Measurements from ENCODE around the gene PDE7B. TPM values are rescaled to one million over a fixed set of nuclear protein-coding genes. Genes with fewer than 3 reads are reported as not detected.

The PDE7B gene
- total and polyA plus RNA-seq, 9 of the 15 experiments (the other 6 are each of a cell fraction or from before 2014, with no cell fraction given), result 0.01 TPM; not detected in 8

DNA sequence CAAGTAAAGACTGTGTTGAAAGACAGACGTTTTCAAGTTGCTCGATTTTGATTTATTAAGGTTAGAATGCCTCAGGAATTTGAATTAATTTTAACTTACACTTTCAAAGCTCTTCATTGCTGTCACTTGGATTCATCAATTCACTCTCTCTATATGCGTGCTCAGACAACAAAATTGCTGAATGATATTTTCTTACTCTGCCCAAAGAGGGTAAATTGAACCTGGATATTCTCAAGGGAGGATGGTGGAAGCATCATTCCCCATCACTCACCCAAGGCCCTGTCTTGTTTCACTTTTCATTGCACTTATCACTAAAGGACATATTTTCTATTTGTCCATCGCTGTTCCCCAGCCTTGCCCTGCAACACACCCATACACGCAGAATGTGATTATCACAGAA, 102.3 kb downstream of the PDE7B start:
- no peak overlapping the region for H3K27ac ChIP-seq (ENCODE audit: extremely low read depth, low read depth, low read length)
- no peak overlapping the region for H3K9ac ChIP-seq (ENCODE audit: insufficient read depth in 1 of 2, low read depth in 2 of 2, low read length in 2 of 2)
- intact Hi-C loops (cut with micrococcal nuclease) (no loop called here), in situ Hi-C loops (cut with MboI) (no loop called here)
- no peaks in the 10 kb centered on the region for H3K9me1 ChIP-seq (ENCODE audit: control insufficient read depth, insufficient read depth, low read length)
- DNase-seq (ENCODE audit: extremely low read depth in 1 of 4, low spot score in 3 of 4), result no peak
- no peak overlapping the region for H2AFZ ChIP-seq (ENCODE audit: low read depth, low read length)
- no peak for FAIRE-seq
- no peaks in the 10 kb centered on the region for H4K20me1 ChIP-seq (replicated peaks; ENCODE audit: control insufficient read depth, insufficient read depth, low read length)
- POLR2A ChIA-PET, result no interaction called here
- no peak overlapping the region for H3K4me3 ChIP-seq
- no peaks in the 10 kb centered on the region for H3K4me1 ChIP-seq (replicated peaks in 1 of 2; ENCODE audit: control insufficient read depth in 2 of 2, insufficient read depth in 2 of 2, low read length in 2 of 2)
- no peaks in the 10 kb centered on the region for H3K9me3 ChIP-seq (replicated peaks; ENCODE audit: control insufficient read depth, insufficient read depth, low read depth, low read length)
- ATAC-seq, result no peak
- H3K27me3 ChIP-seq (ENCODE audit: control insufficient read depth in 2 of 2, insufficient read depth in 2 of 2, low read length in 2 of 2), result no peaks in the 10 kb centered on the region; a peak in 1 of 5 replicates
- TF ChIP-seq LARP7 (IDR thresholded peaks at IDR 0.05) (no peak), HIVEP1 (CRISPR knock-in tag; IDR thresholded peaks at IDR 0.05) (no peak), ZNF121 (CRISPR knock-in tag; conservative IDR thresholded peaks at IDR 0.05) (no peak), ZNF699 (CRISPR knock-in tag; IDR thresholded peaks at IDR 0.05; ENCODE audit: insufficient replicate concordance) (no peak)
- CTCF ChIA-PET (ENCODE audit: low intra/inter-chr PET ratio), result no interaction called here
- no peaks in the 10 kb centered on the region for H3K36me3 ChIP-seq (ENCODE audit: control insufficient read depth, insufficient read depth, low read length)
- no peaks in the 10 kb centered on the region for H3K79me2 ChIP-seq (ENCODE audit: control insufficient read depth, insufficient read depth, low read length)
- BruUV-seq (replicated peaks), result no TSS peak
- 0% methylated on average over 5 of the region's 5 CpGs for WGBS (ENCODE audit: insufficient coverage, low coverage, missing lambda C conversion rate)
- no peak overlapping the region for H3K4me2 ChIP-seq (ENCODE audit: insufficient read depth, low read length)

DNA sequence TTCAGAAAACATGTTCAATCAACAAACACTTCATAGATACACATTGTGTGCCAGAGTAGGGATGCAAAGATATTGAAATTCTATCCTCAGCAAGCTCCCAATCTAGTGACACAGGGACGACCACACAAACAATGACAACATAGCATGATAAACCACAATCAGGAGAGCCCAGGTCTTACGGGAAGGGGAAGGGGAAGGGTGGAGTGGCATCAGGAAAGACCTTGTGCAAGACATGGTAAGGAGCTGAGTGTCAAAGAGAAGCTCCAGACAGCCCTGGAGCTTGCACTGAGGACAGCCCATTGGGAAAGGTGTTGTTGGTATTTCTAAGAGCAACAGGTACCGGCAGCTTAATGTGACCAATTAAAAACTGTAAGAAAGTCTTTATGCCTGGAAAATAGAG, 103.6 kb downstream of the PDE7B start:
- H3K4me2 ChIP-seq (ENCODE audit: insufficient read depth, low read length), result no peak overlapping the region
- H3K36me3 ChIP-seq (ENCODE audit: control insufficient read depth, insufficient read depth, low read length), result no peaks in the 10 kb centered on the region
- H3K27ac ChIP-seq (ENCODE audit: extremely low read depth, low read depth, low read length), result no peak overlapping the region
- H3K9me3 ChIP-seq (replicated peaks; ENCODE audit: control insufficient read depth, insufficient read depth, low read depth, low read length), result no peaks in the 10 kb centered on the region
- H4K20me1 ChIP-seq (replicated peaks; ENCODE audit: control insufficient read depth, insufficient read depth, low read length), result no peaks in the 10 kb centered on the region
- H3K4me1 ChIP-seq (replicated peaks in 1 of 2; ENCODE audit: control insufficient read depth in 2 of 2, insufficient read depth in 2 of 2, low read length in 2 of 2), result no peaks in the 10 kb centered on the region
- 0% methylated on average over 3 of the region's 3 CpGs for WGBS (ENCODE audit: insufficient coverage, low coverage, missing lambda C conversion rate)
- CTCF ChIA-PET (ENCODE audit: low intra/inter-chr PET ratio), result no interaction called here
- no peak overlapping the region for H3K4me3 ChIP-seq
- ATAC-seq (no peak), DNase-seq (ENCODE audit: extremely low read depth in 1 of 4, low spot score in 3 of 4) (no peak), FAIRE-seq (no peak)
- no peak overlapping the region for H2AFZ ChIP-seq (ENCODE audit: low read depth, low read length)
- no peaks in the 10 kb centered on the region; a peak in 1 of 5 replicates for H3K27me3 ChIP-seq (ENCODE audit: control insufficient read depth in 2 of 2, insufficient read depth in 2 of 2, low read length in 2 of 2)
- POLR2A ChIA-PET, result interaction anchor here (0.5 to 1.1 kb wide), 4 partner anchors 8 to 136 kb away, joined by 3 read pairs; no protein-coding TSS in a partner anchor
- TF ChIP-seq ZNF143 (CRISPR knock-in tag; IDR thresholded peaks at IDR 0.05) (no peak), RBM17 (IDR thresholded peaks at IDR 0.05; ENCODE audit: borderline replicate concordance, low read depth, low read length) (no peak), TAL1 (IDR thresholded peaks at IDR 0.05) (no peak), TAF1 (IDR thresholded peaks at IDR 0.05; ENCODE audit: control insufficient read depth, extremely low read depth, insufficient read depth, low read length, severe bottlenecking) (no peak)
- TF ChIP-seq, protein P1, sequence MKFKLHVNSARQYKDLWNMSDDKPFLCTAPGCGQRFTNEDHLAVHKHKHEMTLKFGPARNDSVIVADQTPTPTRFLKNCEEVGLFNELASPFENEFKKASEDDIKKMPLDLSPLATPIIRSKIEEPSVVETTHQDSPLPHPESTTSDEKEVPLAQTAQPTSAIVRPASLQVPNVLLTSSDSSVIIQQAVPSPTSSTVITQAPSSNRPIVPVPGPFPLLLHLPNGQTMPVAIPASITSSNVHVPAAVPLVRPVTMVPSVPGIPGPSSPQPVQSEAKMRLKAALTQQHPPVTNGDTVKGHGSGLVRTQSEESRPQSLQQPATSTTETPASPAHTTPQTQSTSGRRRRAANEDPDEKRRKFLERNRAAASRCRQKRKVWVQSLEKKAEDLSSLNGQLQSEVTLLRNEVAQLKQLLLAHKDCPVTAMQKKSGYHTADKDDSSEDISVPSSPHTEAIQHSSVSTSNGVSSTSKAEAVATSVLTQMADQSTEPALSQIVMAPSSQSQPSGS (CRISPR knock-in tag; IDR thresholded peaks at IDR 0.05), result no peak
- TF ChIP-seq, protein P2, sequence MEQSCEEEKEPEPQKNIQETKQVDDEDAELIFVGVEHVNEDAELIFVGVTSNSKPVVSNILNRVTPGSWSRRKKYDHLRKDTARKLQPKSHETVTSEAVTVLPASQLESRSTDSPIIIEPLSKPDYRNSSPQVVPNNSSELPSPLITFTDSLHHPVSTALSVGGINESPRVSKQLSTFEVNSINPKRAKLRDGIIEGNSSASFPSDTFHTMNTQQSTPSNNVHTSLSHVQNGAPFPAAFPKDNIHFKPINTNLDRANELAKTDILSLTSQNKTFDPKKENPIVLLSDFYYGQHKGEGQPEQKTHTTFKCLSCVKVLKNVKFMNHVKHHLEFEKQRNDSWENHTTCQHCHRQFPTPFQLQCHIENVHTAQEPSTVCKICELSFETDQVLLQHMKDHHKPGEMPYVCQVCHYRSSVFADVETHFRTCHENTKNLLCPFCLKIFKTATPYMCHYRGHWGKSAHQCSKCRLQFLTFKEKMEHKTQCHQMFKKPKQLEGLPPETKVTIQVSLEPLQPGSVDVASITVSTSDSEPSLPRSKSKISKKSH (CRISPR knock-in tag; IDR thresholded peaks at IDR 0.05), result no peak
- TF ChIP-seq, protein P3, sequence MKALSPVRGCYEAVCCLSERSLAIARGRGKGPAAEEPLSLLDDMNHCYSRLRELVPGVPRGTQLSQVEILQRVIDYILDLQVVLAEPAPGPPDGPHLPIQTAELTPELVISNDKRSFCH (CRISPR knock-in tag; IDR thresholded peaks at IDR 0.05), result no peak
- TF ChIP-seq, protein P3 (tag; IDR thresholded peaks at IDR 0.05), result no peak
- no peak overlapping the region for H3K9ac ChIP-seq (ENCODE audit: insufficient read depth in 1 of 2, low read depth in 2 of 2, low read length in 2 of 2)
- in situ Hi-C loops (cut with MboI) (no loop called here), intact Hi-C loops (cut with micrococcal nuclease) (no loop called here)
- BruUV-seq (replicated peaks), result no TSS peak
- no peaks in the 10 kb centered on the region for H3K9me1 ChIP-seq (ENCODE audit: control insufficient read depth, insufficient read depth, low read length)
- no peaks in the 10 kb centered on the region for H3K79me2 ChIP-seq (ENCODE audit: control insufficient read depth, insufficient read depth, low read length)
